ENCODE data around the gene C1orf116.

DNA sequence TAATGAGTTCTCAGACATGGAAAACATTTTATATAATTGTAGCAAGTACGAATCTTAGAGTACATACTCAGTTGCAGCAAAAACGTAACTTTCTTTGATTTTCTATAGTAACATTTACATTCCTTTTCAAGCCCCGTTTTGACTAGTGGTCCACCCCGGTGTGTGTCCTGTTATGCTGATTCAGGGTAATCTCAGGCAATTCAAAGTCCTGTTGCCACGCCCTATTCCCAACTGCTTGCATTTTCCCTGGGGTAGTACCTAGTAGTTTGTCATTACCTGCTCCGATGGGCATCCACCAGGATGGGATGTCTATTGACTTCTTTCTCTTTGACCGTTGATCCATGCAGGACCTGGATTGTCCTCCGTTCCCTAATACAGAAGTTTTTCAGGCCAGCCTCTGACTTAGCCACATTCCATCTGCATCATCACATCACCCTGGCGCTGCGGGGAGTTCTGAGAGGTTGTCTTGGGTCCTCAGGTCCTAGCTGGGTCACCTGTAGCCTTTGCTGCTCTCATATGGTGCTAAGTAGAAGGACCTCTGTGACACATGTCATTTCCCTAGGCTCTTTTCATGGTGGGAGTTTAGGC, 47.3 kb downstream of the C1orf116 start:
- TF ChIP-seq, protein P1, sequence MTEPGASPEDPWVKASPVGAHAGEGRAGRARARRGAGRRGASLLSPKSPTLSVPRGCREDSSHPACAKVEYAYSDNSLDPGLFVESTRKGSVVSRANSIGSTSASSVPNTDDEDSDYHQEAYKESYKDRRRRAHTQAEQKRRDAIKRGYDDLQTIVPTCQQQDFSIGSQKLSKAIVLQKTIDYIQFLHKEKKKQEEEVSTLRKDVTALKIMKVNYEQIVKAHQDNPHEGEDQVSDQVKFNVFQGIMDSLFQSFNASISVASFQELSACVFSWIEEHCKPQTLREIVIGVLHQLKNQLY (CRISPR knock-in tag; IDR thresholded peaks at IDR 0.05), result no peak
- TF ChIP-seq CTCF (IDR thresholded peaks at IDR 0.05) (no peak), TEAD1 (CRISPR knock-in tag; IDR thresholded peaks at IDR 0.05) (no peak), NR1H2 (CRISPR knock-in tag; IDR thresholded peaks at IDR 0.05) (no peak), MAX (CRISPR knock-in tag; IDR thresholded peaks at IDR 0.05) (no peak), FOXP4 (CRISPR knock-in tag; IDR thresholded peaks at IDR 0.05) (0 out of 2 replicates have a peak, but pooled peaks have one; percentile 39), MXD4 (CRISPR knock-in tag; IDR thresholded peaks at IDR 0.05; ENCODE audit: borderline replicate concordance) (no peak), FOXP1 (CRISPR knock-in tag; IDR thresholded peaks at IDR 0.05; ENCODE audit: borderline replicate concordance) (no peak), TP53 (CRISPR knock-in tag; IDR thresholded peaks at IDR 0.05) (no peak), FOXJ3 (CRISPR knock-in tag; IDR thresholded peaks at IDR 0.05; ENCODE audit: borderline replicate concordance) (no peak), ETV6 (CRISPR knock-in tag; IDR thresholded peaks at IDR 0.05) (no peak), SOX15 (CRISPR knock-in tag; IDR thresholded peaks at IDR 0.05) (no peak), E2F4 (CRISPR knock-in tag; IDR thresholded peaks at IDR 0.05; ENCODE audit: borderline replicate concordance, low read depth) (no peak)
